ENCODE results near the gene SRP14. TPM values are rescaled to one million over a fixed set of nuclear protein-coding genes. Genes with fewer than 3 reads are reported as not detected.

The SRP14 gene
- total and polyA plus RNA-seq, 4 donors = 136 to 421 (median 272) TPM

- H3K27me3 ChIP-seq (ENCODE audit: control insufficient read depth in 3 of 3, insufficient read depth in 3 of 3, low read length in 2 of 3) = no peaks in the 10 kb centered on the region
- DNase-seq (no peak), ATAC-seq (ENCODE audit: insufficient read depth, low FRiP score) (no peak)
- no peak for TF ChIP-seq CTCF (IDR thresholded peaks at IDR 0.05; ENCODE audit: control extremely low read depth, extremely low read depth)
- H3K36me3 ChIP-seq (ENCODE audit: control insufficient read depth in 4 of 4, insufficient read depth in 4 of 4, low read length in 4 of 4) = no peaks in the 10 kb centered on the region
- no peak overlapping the region for H3K9ac ChIP-seq (ENCODE audit: insufficient read depth in 1 of 2, low read length in 2 of 2)
- no peak overlapping the region for H3K27ac ChIP-seq (ENCODE audit: low read depth in 1 of 2, low read length in 1 of 2)
- H3K4me3 ChIP-seq = no peak overlapping the region
- WGBS, 2 donors = 75 to 82% methylated on average over 12 of the region's 12 CpGs
- no peaks in the 10 kb centered on the region for H3K9me3 ChIP-seq (ENCODE audit: control insufficient read depth in 4 of 4, insufficient read depth in 3 of 4, low read length in 3 of 4)
- H3K4me1 ChIP-seq (ENCODE audit: control insufficient read depth in 5 of 5, insufficient read depth in 5 of 5, low read length in 5 of 5) = peaks cover 0 to 25% (median 7%) of the 10 kb centered on the region in 5 donors
Observed at GRCh38 chr15:40053079-40053830, 14.3 kb upstream of the SRP14 start.

GRCh38 chr15:40052604-40053003 lies 13.6 kb upstream of the SRP14 start:
- peaks cover 0 to 28% (median 9%) of the 10 kb centered on the region in 5 donors for H3K4me1 ChIP-seq (ENCODE audit: control insufficient read depth in 5 of 5, insufficient read depth in 5 of 5, low read length in 5 of 5)
- H3K36me3 ChIP-seq (ENCODE audit: control insufficient read depth in 4 of 4, insufficient read depth in 4 of 4, low read length in 4 of 4) = no peaks in the 10 kb centered on the region
- TF ChIP-seq CTCF (IDR thresholded peaks at IDR 0.05; ENCODE audit: control extremely low read depth, extremely low read depth) = no peak
- no peak overlapping the region for H3K4me3 ChIP-seq
- H3K9ac ChIP-seq (ENCODE audit: insufficient read depth in 1 of 2, low read length in 2 of 2) = no peak overlapping the region
- no peak overlapping the region for H3K27ac ChIP-seq (ENCODE audit: low read depth in 1 of 2, low read length in 1 of 2)
- WGBS, 2 donors = 55 to 64% methylated on average over 6 of the region's 6 CpGs
- no peak for DNase-seq
- H3K27me3 ChIP-seq (ENCODE audit: control insufficient read depth in 3 of 3, insufficient read depth in 3 of 3, low read length in 2 of 3) = no peaks in the 10 kb centered on the region
- no peaks in the 10 kb centered on the region for H3K9me3 ChIP-seq (ENCODE audit: control insufficient read depth in 4 of 4, insufficient read depth in 3 of 4, low read length in 3 of 4)
- no peak for ATAC-seq (ENCODE audit: insufficient read depth, low FRiP score)

- TF ChIP-seq CTCF (IDR thresholded peaks at IDR 0.05; ENCODE audit: control extremely low read depth, extremely low read depth) = no peak
- Histone ChIP-seq H3K9ac (ENCODE audit: insufficient read depth in 1 of 2, low read length in 2 of 2) (no peak overlapping the region), H3K4me1 (ENCODE audit: control insufficient read depth in 5 of 5, insufficient read depth in 5 of 5, low read length in 5 of 5) (peaks cover 0 to 35% (median 15%) of the 10 kb centered on the region in 5 donors), H3K27ac (ENCODE audit: low read depth in 1 of 2, low read length in 1 of 2) (no peak overlapping the region), H3K27me3 (ENCODE audit: control insufficient read depth in 3 of 3, insufficient read depth in 3 of 3, low read length in 2 of 3) (no peaks in the 10 kb centered on the region), H3K36me3 (ENCODE audit: control insufficient read depth in 4 of 4, insufficient read depth in 4 of 4, low read length in 4 of 4) (no peaks in the 10 kb centered on the region), H3K9me3 (ENCODE audit: control insufficient read depth in 4 of 4, insufficient read depth in 3 of 4, low read length in 3 of 4) (no peaks in the 10 kb centered on the region), H3K4me3 (no peak overlapping the region)
- ATAC-seq (ENCODE audit: insufficient read depth, low FRiP score) = no peak
- DNase-seq = no peak
- 91 to 94% methylated on average over 11 of the region's 11 CpGs for WGBS, 2 donors
Observed at GRCh38 chr15:40051616-40052415, 12.8 kb upstream of the SRP14 start.

Measured in lung (tissue), 12 donors.